Measurements from ENCODE around the gene BMERB1.

Gene BMERB1

DNA sequence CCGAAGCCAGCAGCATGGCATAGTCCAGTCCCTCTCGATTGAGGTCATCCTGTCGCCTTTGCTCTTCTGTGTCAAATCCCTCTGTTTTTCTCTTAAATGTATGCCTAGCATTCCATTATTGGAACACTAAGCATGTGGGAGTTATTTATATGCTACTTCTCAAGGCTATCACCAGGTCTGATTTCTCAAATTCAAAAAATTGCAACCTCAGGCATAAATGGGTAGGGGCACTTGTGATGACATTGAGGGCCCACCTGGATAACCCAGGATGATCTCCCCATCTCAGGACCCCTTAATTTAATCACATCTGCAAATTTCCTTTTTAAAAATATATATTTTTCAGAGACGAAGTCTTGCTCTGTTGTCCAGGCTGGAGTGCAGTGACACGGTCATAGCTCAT, 95.7 kb downstream of the BMERB1 start:
- no peak for DNase-seq (ENCODE audit: low read depth)
- H3K4me3 ChIP-seq (ENCODE audit: low read length) = no peak overlapping the region
- TF ChIP-seq CTCF (IDR thresholded peaks at IDR 0.05; ENCODE audit: insufficient read depth, low read depth, low read length, missing control alignments) = no peak

GRCh38 chr16:15532825-15533224, 98.4 kb downstream of the BMERB1 start:
- no peak for DNase-seq (ENCODE audit: low read depth)
- TF ChIP-seq CTCF (IDR thresholded peaks at IDR 0.05; ENCODE audit: insufficient read depth, low read depth, low read length, missing control alignments) = no peak
- H3K4me3 ChIP-seq (ENCODE audit: low read length) = no peak overlapping the region

GRCh38 chr16:15533386-15533785, 99.0 kb downstream of the BMERB1 start:
- H3K4me3 ChIP-seq (ENCODE audit: low read length) = no peak overlapping the region
- no peak for DNase-seq (ENCODE audit: low read depth)
- TF ChIP-seq CTCF (IDR thresholded peaks at IDR 0.05; ENCODE audit: insufficient read depth, low read depth, low read length, missing control alignments) = no peak

DNA sequence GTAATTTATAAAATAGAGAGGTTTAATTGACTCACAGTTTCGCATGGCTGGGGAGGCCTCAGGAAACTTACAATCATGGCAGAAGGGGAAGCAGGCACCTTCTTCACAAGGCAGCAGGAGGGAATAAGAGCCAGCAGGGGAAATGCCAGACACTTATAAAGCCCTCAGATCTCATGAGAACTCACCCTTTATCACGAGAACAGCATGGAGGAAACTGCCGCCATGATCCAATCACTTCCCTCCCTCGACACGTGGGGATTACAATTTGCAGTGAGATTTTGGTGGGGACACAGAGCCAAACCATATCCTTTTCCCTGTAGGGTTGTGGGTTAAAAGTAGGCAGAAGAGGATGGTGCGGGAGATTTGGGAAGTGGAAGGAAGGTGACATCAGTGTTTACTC, 101.4 kb downstream of the BMERB1 start:
- H3K4me3 ChIP-seq (ENCODE audit: low read length) = no peak overlapping the region
- no peak for TF ChIP-seq CTCF (IDR thresholded peaks at IDR 0.05; ENCODE audit: insufficient read depth, low read depth, low read length, missing control alignments)
- DNase-seq (ENCODE audit: low read depth) = no peak

- no peak for DNase-seq (ENCODE audit: low read depth)
- no peak overlapping the region for H3K4me3 ChIP-seq (ENCODE audit: low read length)
These were observed 102.5 kb downstream of the BMERB1 start for GRCh38 chr16:15536843-15537242.

GRCh38 chr16:15538507-15538906, 104.1 kb downstream of the BMERB1 start:
- no peak for TF ChIP-seq CTCF (IDR thresholded peaks at IDR 0.05; ENCODE audit: insufficient read depth, low read depth, low read length, missing control alignments)
- DNase-seq (ENCODE audit: low read depth) = no peak
- H3K4me3 ChIP-seq (ENCODE audit: low read length) = no peak overlapping the region

More at GRCh38 chr16:15536843-15537242, 102.5 kb downstream of the BMERB1 start:
- no peak for TF ChIP-seq CTCF (IDR thresholded peaks at IDR 0.05; ENCODE audit: insufficient read depth, low read depth, low read length, missing control alignments)

GRCh38 chr16:15539197-15539596, 104.8 kb downstream of the BMERB1 start:
- no peak for TF ChIP-seq CTCF (IDR thresholded peaks at IDR 0.05; ENCODE audit: insufficient read depth, low read depth, low read length, missing control alignments)
- no peak overlapping the region for H3K4me3 ChIP-seq (ENCODE audit: low read length)
- no peak for DNase-seq (ENCODE audit: low read depth)
